ENCODE measurements around the gene HOXC10. TPM values are rescaled to one million over a fixed set of nuclear protein-coding genes. Genes with fewer than 3 reads are reported as not detected.

The HOXC10 gene
- total and polyA plus RNA-seq, 2 donors (not counting 1 experiment from before 2014, with no cell fraction given), result not detected

DNA sequence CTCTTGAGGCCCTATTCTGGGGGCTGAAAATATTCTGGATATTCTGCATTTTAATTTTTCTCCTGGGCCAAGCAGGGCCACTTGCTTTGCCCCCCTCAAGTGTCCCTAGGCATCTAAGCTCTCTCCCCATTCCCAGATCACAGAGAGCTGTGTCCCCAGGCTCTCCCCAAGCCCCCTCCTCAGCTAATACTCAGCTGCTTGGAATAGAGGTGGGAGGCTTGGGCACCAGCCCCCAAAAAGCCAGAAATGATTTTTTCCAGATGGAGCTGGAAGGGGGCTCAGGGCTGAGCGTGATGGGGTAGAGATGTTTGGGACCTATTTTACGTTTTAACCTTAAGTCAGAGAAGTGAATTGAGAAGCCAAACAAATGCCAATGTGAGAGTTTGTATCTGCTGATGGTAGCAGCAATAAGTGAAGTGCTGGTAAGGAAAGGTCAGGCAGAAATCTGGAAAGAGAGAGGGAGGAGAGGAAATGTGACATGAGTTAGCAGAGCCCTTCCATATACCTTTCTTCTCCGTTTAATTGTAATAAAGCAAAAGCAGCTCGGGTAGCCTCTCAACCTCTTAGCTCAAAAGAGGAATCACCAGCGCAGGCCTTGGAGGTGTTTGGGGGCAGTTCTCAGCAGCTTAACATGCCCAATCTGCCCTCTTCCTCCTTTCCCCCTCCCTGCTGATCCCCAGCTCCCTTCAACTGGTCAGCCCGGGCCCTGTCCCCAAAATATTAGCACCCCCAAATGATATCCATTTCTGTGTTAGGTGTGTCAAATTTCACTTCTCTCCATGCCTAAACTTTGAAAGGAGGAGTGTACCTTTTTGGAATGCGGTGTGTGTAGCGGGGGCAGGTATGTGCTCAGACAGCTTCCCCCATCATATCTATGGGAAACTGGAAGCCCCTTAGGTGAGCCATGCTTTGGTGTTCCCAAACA lies 38.3 kb downstream of the HOXC10 start:
- Mint-ChIP-seq H3K4me1 (peaks cover 18% of the 10 kb centered on the region), H3K27me3 (peaks cover 66% of the 10 kb centered on the region), H3K9me3 (ENCODE audit: insufficient read depth) (no peaks in the 10 kb centered on the region), H3K27ac (no peak overlapping the region), H3K4me3 (no peak overlapping the region)
- DNase-seq (peak; percentile 8), ATAC-seq (ENCODE audit: low read depth) (no peak)
- POLR2A ChIA-PET, result no interaction called here
- Histone ChIP-seq H3K79me2 (ENCODE audit: control insufficient read depth, insufficient read depth, low read length) (no peaks in the 10 kb centered on the region), H3K27ac (ENCODE audit: low read length in 2 of 2) (no peak overlapping the region), H2AFZ (ENCODE audit: insufficient read depth, low read depth, low read length, poor library complexity, severe bottlenecking) (no peak overlapping the region), H3K4me2 (replicated peaks; ENCODE audit: low read depth, low read length, poor library complexity, severe bottlenecking) (no peak overlapping the region), H4K20me1 (ENCODE audit: control insufficient read depth, insufficient read depth, low read length, poor library complexity, severe bottlenecking) (no peaks in the 10 kb centered on the region), H3K4me3 (ENCODE audit: control extremely low read depth in 1 of 5, extremely low read depth in 1 of 5, insufficient read depth in 1 of 5, low read depth in 2 of 5, low read length in 4 of 5) (no peak overlapping the region), H3K36me3 (replicated peaks in 1 of 2; ENCODE audit: control extremely low read depth in 1 of 2, control insufficient read depth in 1 of 2, extremely low read depth in 1 of 2, insufficient read depth in 2 of 2, low read length in 1 of 2) (no peaks in the 10 kb centered on the region), H3K9ac (ENCODE audit: low read length) (no peak overlapping the region), H3K9me3 (ENCODE audit: control extremely low read depth in 1 of 3, control insufficient read depth in 2 of 3, insufficient read depth in 1 of 3, low read length in 2 of 3) (peaks cover 0 to 16% (median 0%) of the 10 kb centered on the region in 3 donors), H3K4me1 (ENCODE audit: control insufficient read depth in 2 of 2, insufficient read depth in 2 of 2, low read length in 2 of 2) (peaks cover 6 to 20% of the 10 kb centered on the region in 2 donors), H3K27me3 (replicated peaks in 1 of 4; ENCODE audit: control extremely low read depth in 1 of 4, control insufficient read depth in 3 of 4, insufficient read depth in 4 of 4, low read length in 3 of 4) (peaks cover 0 to 91% (median 74%) of the 10 kb centered on the region in 4 experiments)
- TF ChIP-seq, protein P1, sequence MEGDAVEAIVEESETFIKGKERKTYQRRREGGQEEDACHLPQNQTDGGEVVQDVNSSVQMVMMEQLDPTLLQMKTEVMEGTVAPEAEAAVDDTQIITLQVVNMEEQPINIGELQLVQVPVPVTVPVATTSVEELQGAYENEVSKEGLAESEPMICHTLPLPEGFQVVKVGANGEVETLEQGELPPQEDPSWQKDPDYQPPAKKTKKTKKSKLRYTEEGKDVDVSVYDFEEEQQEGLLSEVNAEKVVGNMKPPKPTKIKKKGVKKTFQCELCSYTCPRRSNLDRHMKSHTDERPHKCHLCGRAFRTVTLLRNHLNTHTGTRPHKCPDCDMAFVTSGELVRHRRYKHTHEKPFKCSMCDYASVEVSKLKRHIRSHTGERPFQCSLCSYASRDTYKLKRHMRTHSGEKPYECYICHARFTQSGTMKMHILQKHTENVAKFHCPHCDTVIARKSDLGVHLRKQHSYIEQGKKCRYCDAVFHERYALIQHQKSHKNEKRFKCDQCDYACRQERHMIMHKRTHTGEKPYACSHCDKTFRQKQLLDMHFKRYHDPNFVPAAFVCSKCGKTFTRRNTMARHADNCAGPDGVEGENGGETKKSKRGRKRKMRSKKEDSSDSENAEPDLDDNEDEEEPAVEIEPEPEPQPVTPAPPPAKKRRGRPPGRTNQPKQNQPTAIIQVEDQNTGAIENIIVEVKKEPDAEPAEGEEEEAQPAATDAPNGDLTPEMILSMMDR (IDR thresholded peaks at IDR 0.05), result no peak
- TF ChIP-seq EZH2 (IDR thresholded peaks at IDR 0.05; ENCODE audit: borderline replicate concordance, insufficient read depth, low read depth, low read length, poor library complexity, severe bottlenecking), result no peak
- CTCF ChIA-PET, result interaction anchor here (0.7 to 2.1 kb wide), 9 partner anchors 9 to 191 kb away, joined by 3 to 22 read pairs (median 5); partner anchors contain the start of gene HOXC5
- WGBS (ENCODE audit: insufficient coverage), result 61% methylated on average over 2 of the region's 8 CpGs
- intact Hi-C loops (cut with micrococcal nuclease), result no loop called here

- H3K4me1 Mint-ChIP-seq, result peaks cover 17% of the 10 kb centered on the region
- Histone ChIP-seq H3K4me3 (ENCODE audit: control extremely low read depth in 1 of 5, extremely low read depth in 1 of 5, insufficient read depth in 1 of 5, low read depth in 2 of 5, low read length in 4 of 5) (no peak overlapping the region), H3K4me2 (replicated peaks; ENCODE audit: low read depth, low read length, poor library complexity, severe bottlenecking) (no peak overlapping the region), H2AFZ (ENCODE audit: insufficient read depth, low read depth, low read length, poor library complexity, severe bottlenecking) (no peak overlapping the region), H3K9ac (ENCODE audit: low read length) (no peak overlapping the region), H3K79me2 (ENCODE audit: control insufficient read depth, insufficient read depth, low read length) (no peaks in the 10 kb centered on the region), H3K36me3 (replicated peaks in 1 of 2; ENCODE audit: control extremely low read depth in 1 of 2, control insufficient read depth in 1 of 2, extremely low read depth in 1 of 2, insufficient read depth in 2 of 2, low read length in 1 of 2) (no peaks in the 10 kb centered on the region), H3K4me1 (ENCODE audit: control insufficient read depth in 2 of 2, insufficient read depth in 2 of 2, low read length in 2 of 2) (peaks cover 0 to 23% of the 10 kb centered on the region in 2 donors), H3K27ac (ENCODE audit: low read length in 2 of 2) (no peak overlapping the region), H3K9me3 (ENCODE audit: control extremely low read depth in 1 of 3, control insufficient read depth in 2 of 3, insufficient read depth in 1 of 3, low read length in 2 of 3) (peaks cover 0 to 16% (median 0%) of the 10 kb centered on the region in 3 donors), H3K27me3 (replicated peaks in 1 of 4; ENCODE audit: control extremely low read depth in 1 of 4, control insufficient read depth in 3 of 4, insufficient read depth in 4 of 4, low read length in 3 of 4) (peaks cover 0 to 92% (median 79%) of the 10 kb centered on the region in 4 experiments), H4K20me1 (ENCODE audit: control insufficient read depth, insufficient read depth, low read length, poor library complexity, severe bottlenecking) (no peaks in the 10 kb centered on the region)
- ChIA-PET POLR2A (interaction anchor here (0.6 kb wide), 1 partner anchor 185 kb away, joined by 5 read pairs; no protein-coding TSS in a partner anchor), CTCF (interaction anchor here (1.2 to 2.1 kb wide), 8 partner anchors 9 to 190 kb away, joined by 3 to 22 read pairs (median 5); partner anchors contain the start of gene HOXC5)
- TF ChIP-seq, protein P1 (IDR thresholded peaks at IDR 0.05), result no peak
- no peak for TF ChIP-seq EZH2 (IDR thresholded peaks at IDR 0.05; ENCODE audit: borderline replicate concordance, insufficient read depth, low read depth, low read length, poor library complexity, severe bottlenecking)
- H3K27me3 Mint-ChIP-seq, result peaks cover 71% of the 10 kb centered on the region
- H3K9me3 Mint-ChIP-seq (ENCODE audit: insufficient read depth), result no peaks in the 10 kb centered on the region
- intact Hi-C loops (cut with micrococcal nuclease), result no loop called here
- no peak for DNase-seq
- ATAC-seq (ENCODE audit: low read depth), result no peak
- no peak overlapping the region for H3K4me3 Mint-ChIP-seq
- 48% methylated on average over 14 of the region's 17 CpGs for WGBS (ENCODE audit: insufficient coverage)
- H3K27ac Mint-ChIP-seq, result no peak overlapping the region
Measured at GRCh38 chr12:54024127-54024526, 39.2 kb downstream of the HOXC10 start.
